RCC 7860 (cell line): ENCODE results near the gene INCA1.

Experiments used
- DNase-seq: peaks from one replicate; pipeline ENCODE4 v3.0.0-alpha.2; 2015; ENCODE audit warnings: low spot score
- FAIRE-seq: peaks from 2 replicates; lab custom pipeline; 2012; peaks lifted over from hg19 to GRCh38; lab: Jason Lieb, UNC

Gene INCA1

GRCh38 chr17:5011928-5012327 is 14.6 kb upstream of the INCA1 start:
- FAIRE-seq (no peak), DNase-seq (no peak)

GRCh38 chr17:5003214-5003867 is 6.0 kb upstream of the INCA1 start:
- FAIRE-seq (no peak), DNase-seq (no peak)

- no peak for DNase-seq
- no peak for FAIRE-seq
Observed at GRCh38 chr17:5002121-5002788, 4.9 kb upstream of the INCA1 start.

- FAIRE-seq (no peak), DNase-seq (no peak)
Observed at GRCh38 chr17:5000237-5000639, 2.9 kb upstream of the INCA1 start.

GRCh38 chr17:4999430-5000093 is 2.2 kb upstream of the INCA1 start:
- DNase-seq (no peak), FAIRE-seq (no peak)

GRCh38 chr17:4998732-4999429 is 1.6 kb upstream of the INCA1 start:
- DNase-seq (no peak), FAIRE-seq (no peak)

- no peak for DNase-seq
- no peak for FAIRE-seq
Observed at GRCh38 chr17:4998027-4998731, 857 bp upstream of the INCA1 start.

GRCh38 chr17:4994081-4994595 is 3.2 kb downstream of the INCA1 start:
- DNase-seq, result no peak
- FAIRE-seq, result no peak

GRCh38 chr17:4987767-4988567 is 9.4 kb downstream of the INCA1 start:
- no peak for DNase-seq
- FAIRE-seq, result no peak

GRCh38 chr17:4986951-4987766 is 10.2 kb downstream of the INCA1 start, which contains the start of gene CAMTA2:
CAMTA2 (minus strand) TSS chr17:4987675; CDS start chr17:4986222, 1,453 bp downstream.
- DNase-seq (peak; percentile 36), FAIRE-seq (no peak)

- FAIRE-seq (no peak), DNase-seq (no peak)
Observed at GRCh38 chr17:4986403-4986802, 10.9 kb downstream of the INCA1 start.

GRCh38 chr17:4982305-4982704 is 15.0 kb downstream of the INCA1 start:
- no peak for FAIRE-seq

GRCh38 chr17:4980644-4981216 is 16.6 kb downstream of the INCA1 start:
- FAIRE-seq (no peak), DNase-seq (peak; percentile 6)

More at GRCh38 chr17:4982305-4982704, 15.0 kb downstream of the INCA1 start:
- no peak for DNase-seq

- DNase-seq (no peak), FAIRE-seq (no peak)
Observed at GRCh38 chr17:4978726-4979125, 18.6 kb downstream of the INCA1 start.

GRCh38 chr17:4974115-4974670 is 23.1 kb downstream of the INCA1 start:
- FAIRE-seq (no peak), DNase-seq (no peak)

GRCh38 chr17:4973256-4974114 is 23.8 kb downstream of the INCA1 start:
- no peak for FAIRE-seq
- no peak for DNase-seq

- no peak for FAIRE-seq
- DNase-seq, result no peak
Observed at GRCh38 chr17:4972752-4973151, 24.6 kb downstream of the INCA1 start.
